Measurements from ENCODE around the gene SDHAF3. TPM values are rescaled to one million over a fixed set of nuclear protein-coding genes. Genes with fewer than 3 reads are reported as not detected.
"Not testable (repeated sequence)": the region's sequence is repeated elsewhere in the genome, so short reads cannot be mapped to it uniquely, and the experiment has no call there.

Gene SDHAF3
- total and polyA plus RNA-seq, 5 donors: 19.7 to 27.0 (median 20.3) TPM

DNA sequence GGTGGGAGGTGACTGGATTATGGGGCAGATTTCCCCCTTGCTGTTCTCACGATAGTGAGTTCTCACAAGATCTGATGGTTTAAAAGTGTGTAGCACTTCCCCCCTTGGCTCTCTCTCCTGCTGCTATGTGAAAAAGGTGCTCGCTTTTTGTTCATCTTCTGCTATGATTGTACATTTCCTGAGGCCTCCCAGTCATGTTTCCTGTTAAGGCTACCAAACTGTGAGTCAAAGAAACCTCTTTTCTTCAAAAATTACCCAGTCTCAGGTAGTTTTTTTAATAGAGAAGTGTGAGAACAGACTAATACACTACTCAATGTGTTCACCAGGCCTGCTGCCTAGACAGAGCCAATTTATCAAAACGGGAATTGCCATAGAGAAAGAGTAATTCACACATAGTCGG lies 49.7 kb downstream of the SDHAF3 start:
- Histone ChIP-seq H3K9me3 (ENCODE audit: control insufficient read depth, low read length) (no peaks in the 10 kb centered on the region), H3K27ac (ENCODE audit: low read length) (no peak overlapping the region), H3K4me3 (ENCODE audit: low read length) (no peak overlapping the region), H3K27me3 (ENCODE audit: control insufficient read depth, insufficient read depth) (no peaks in the 10 kb centered on the region), H3K4me1 (ENCODE audit: control insufficient read depth, insufficient read depth, low read length) (no peaks in the 10 kb centered on the region)
- ATAC-seq (no peak), DNase-seq (no peak)
- intact Hi-C loops (cut with DNase I): no loop called here
- WGBS: 93% methylated on average over 4 of the region's 4 CpGs

DNA sequence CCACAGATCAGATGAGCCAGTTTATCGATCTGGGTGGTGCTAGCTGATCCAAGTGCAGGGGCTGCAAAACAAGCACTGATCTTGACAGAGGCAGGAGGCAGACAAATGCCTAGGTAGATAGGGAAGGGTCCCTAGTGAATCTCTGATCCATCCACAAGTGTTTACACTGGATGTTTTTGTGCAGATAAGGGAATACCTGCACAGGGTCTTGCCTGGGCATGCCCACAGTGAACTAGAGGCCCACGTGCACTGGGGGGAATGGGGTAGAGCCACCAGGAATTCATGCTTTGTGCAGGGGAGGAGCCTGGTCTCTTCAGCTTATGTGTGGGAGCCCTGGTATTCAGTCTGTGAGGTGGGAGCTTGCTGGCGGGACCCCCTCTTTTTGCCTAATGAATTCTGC lies 50.3 kb downstream of the SDHAF3 start:
- no peaks in the 10 kb centered on the region for H3K4me1 ChIP-seq (ENCODE audit: control insufficient read depth, insufficient read depth, low read length)
- H3K9me3 ChIP-seq (ENCODE audit: control insufficient read depth, low read length): no peaks in the 10 kb centered on the region
- H3K27ac ChIP-seq (ENCODE audit: low read length): no peak overlapping the region
- no peak for DNase-seq
- no peak for ATAC-seq
- intact Hi-C loops (cut with DNase I): no loop called here
- H3K4me3 ChIP-seq (ENCODE audit: low read length): no peak overlapping the region
- H3K27me3 ChIP-seq (ENCODE audit: control insufficient read depth, insufficient read depth): no peaks in the 10 kb centered on the region
- 63% methylated on average over 3 of the region's 3 CpGs for WGBS

DNA sequence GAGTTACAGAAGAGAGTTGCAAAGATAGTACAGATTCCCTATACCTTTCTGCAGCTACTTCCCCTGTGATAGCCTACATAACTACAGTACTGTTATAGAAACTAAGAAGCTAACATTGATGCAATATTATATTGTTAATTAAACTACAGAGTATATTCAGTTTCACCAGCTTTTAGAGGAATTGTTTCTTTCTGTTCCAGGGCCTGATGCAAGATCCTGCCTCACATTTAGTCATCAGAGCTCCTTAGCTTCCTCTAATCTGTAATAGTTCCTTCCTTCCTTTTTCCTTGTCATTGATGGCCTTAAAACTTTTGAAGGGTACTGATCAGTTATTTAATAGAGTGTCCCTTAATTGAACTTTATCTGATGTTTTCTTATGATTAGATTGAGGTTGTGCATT lies 56.8 kb downstream of the SDHAF3 start:
- no peaks in the 10 kb centered on the region for H3K4me1 ChIP-seq (ENCODE audit: control insufficient read depth, insufficient read depth, low read length)
- no peak overlapping the region for H3K4me3 ChIP-seq (ENCODE audit: low read length)
- no peaks in the 10 kb centered on the region for H3K27me3 ChIP-seq (ENCODE audit: control insufficient read depth, insufficient read depth)
- intact Hi-C loops (cut with DNase I): no loop called here
- no peak for DNase-seq
- H3K27ac ChIP-seq (ENCODE audit: low read length): no peak overlapping the region
- ATAC-seq: no peak
- H3K9me3 ChIP-seq (ENCODE audit: control insufficient read depth, low read length): no peaks in the 10 kb centered on the region

DNA sequence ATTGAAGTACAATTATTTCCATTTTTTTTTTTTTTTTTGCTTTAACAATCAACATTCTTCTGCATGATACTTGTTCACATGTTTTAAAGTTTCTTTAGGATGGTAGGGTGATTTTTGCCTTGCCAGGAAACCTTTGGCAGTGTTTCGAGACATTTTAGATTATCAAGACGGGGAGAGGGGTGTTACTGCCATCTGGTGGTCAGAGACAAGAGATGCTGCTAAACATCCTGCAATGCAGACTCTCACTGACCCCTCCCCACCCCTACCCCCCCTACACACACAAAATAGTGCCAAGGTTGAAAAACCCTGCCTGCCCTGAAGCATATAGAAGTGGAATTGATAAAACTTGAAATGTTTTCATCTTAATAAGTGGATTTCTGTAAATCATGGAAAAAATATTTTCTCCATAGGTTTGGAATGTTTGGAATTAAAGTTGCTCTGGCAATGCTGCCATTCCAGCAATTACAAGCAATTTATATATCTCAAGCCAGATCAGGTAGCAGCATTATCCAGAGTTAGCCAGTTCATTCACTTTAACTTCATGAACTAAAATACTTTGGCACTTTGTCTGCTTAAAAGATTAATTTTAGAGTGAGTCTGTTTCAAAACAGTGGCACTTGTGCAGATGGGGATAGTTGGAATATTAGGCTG lies 62.1 kb downstream of the SDHAF3 start:
- Histone ChIP-seq H3K4me1 (ENCODE audit: control insufficient read depth, insufficient read depth, low read length) (no peaks in the 10 kb centered on the region), H3K4me3 (ENCODE audit: low read length) (no peak overlapping the region), H3K9me3 (ENCODE audit: control insufficient read depth, low read length) (no peaks in the 10 kb centered on the region), H3K27ac (ENCODE audit: low read length) (no peak overlapping the region), H3K27me3 (ENCODE audit: control insufficient read depth, insufficient read depth) (no peaks in the 10 kb centered on the region)
- intact Hi-C loops (cut with DNase I): loop anchor here in 2 of 4 donors (2.0 to 5.0 kb wide), 2 partner anchors 75 to 77 kb away; no protein-coding TSS in a partner anchor
- under 1% methylated on average over 2 of the region's 2 CpGs for WGBS
- peak; percentile 40 to 67 for ATAC-seq
- no peak for DNase-seq

DNA sequence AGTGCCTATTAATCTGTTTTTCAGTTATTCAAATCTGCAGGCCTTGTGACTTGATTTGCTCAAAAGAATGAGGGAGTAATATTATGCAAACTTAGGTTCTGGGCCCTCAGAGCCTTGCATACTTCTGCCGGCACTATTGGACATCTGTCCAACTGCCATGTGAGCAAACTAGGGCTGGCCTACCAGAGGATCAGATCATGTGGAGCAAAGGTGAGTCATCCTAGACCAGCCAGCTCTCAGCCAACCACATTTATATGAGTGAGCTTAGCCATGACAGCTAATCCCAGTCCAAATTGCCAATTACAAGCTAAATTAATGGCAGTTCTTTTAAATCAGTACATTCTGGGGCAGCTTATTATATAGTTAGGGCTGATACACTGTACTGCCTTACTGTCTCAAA lies 69.6 kb downstream of the SDHAF3 start:
- ATAC-seq (no peak), DNase-seq (no peak)
- WGBS: 84% methylated on average over 1 of the region's 1 CpG
- H3K27me3 ChIP-seq (ENCODE audit: control insufficient read depth, insufficient read depth): no peaks in the 10 kb centered on the region
- intact Hi-C loops (cut with DNase I): no loop called here
- no peaks in the 10 kb centered on the region for H3K4me1 ChIP-seq (ENCODE audit: control insufficient read depth, insufficient read depth, low read length)
- no peak overlapping the region for H3K27ac ChIP-seq (ENCODE audit: low read length)
- H3K9me3 ChIP-seq (ENCODE audit: control insufficient read depth, low read length): no peaks in the 10 kb centered on the region
- H3K4me3 ChIP-seq (ENCODE audit: low read length): no peak overlapping the region

DNA sequence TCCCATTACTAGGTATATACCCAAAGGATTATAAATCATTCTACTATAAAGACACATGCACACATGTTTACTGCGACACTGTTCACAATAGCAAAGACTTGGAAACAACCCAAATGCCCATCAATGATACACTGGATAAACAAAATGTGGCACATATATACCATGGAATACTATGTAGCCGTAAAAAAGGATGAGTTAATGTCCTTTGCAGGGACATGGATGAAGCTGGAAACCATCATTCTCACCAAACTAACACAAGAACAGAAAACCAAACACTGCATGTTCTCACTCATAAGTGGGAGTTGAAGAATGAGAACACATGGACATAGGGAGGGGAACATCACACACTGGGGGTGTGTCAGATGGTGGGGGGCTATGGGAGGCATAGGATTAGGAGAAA lies 78.7 kb downstream of the SDHAF3 start:
- H3K27ac ChIP-seq (ENCODE audit: low read length); H3K4me1 ChIP-seq (ENCODE audit: control insufficient read depth, insufficient read depth, low read length); H3K9me3 ChIP-seq (ENCODE audit: control insufficient read depth, low read length); ATAC-seq; intact Hi-C loops (cut with DNase I); H3K27me3 ChIP-seq (ENCODE audit: control insufficient read depth, insufficient read depth); DNase-seq; H3K4me3 ChIP-seq (ENCODE audit: low read length): not testable (repeated sequence)
- WGBS: 40% methylated on average over 2 of the region's 2 CpGs

DNA sequence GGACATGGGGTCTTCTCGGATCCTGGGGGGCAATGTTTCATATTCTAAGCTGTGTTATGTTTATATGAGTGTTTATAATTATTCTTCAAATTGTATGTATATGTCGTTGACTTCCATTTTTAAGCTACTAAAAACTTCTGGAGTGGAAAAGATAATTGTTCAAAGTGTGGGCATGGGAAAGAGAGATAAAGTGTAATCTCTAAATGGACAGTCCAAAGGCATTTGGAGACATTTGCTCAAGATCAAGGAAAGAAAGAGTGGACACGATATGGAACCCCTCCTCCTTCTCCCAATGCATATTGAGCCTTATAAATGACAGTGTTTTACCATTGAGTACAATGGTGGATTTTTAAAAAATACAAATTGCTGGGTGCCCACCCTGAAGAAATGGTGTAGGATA lies 81.1 kb downstream of the SDHAF3 start:
- Histone ChIP-seq H3K27ac (ENCODE audit: low read length) (no peak overlapping the region), H3K9me3 (ENCODE audit: control insufficient read depth, low read length) (no peaks in the 10 kb centered on the region), H3K27me3 (ENCODE audit: control insufficient read depth, insufficient read depth) (no peaks in the 10 kb centered on the region), H3K4me3 (ENCODE audit: low read length) (no peak overlapping the region), H3K4me1 (ENCODE audit: control insufficient read depth, insufficient read depth, low read length) (no peaks in the 10 kb centered on the region)
- ATAC-seq (no peak), DNase-seq (no peak)
- intact Hi-C loops (cut with DNase I): no loop called here
- 60% methylated on average over 3 of the region's 3 CpGs for WGBS

DNA sequence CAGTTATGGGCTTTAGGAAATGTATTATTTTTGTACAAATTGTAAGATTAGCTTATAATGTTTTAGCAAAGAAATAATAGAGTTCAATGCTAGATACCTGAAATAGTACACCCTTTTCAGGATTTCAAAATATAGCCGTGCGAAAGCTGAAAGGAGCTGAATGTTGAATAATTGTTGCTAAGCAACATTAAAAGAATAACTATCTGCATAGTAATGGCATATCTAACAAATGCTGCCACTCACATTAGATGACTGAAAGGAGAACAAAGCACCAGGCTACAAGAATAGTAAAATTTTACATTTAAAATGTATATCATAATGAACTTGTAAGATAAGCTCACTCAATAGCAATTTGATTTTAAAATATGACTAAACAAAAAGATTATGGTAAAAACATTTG lies 82.5 kb downstream of the SDHAF3 start:
- Histone ChIP-seq H3K27me3 (ENCODE audit: control insufficient read depth, insufficient read depth) (no peaks in the 10 kb centered on the region), H3K9me3 (ENCODE audit: control insufficient read depth, low read length) (no peaks in the 10 kb centered on the region), H3K4me1 (ENCODE audit: control insufficient read depth, insufficient read depth, low read length) (no peaks in the 10 kb centered on the region), H3K27ac (ENCODE audit: low read length) (no peak overlapping the region), H3K4me3 (ENCODE audit: low read length) (no peak overlapping the region)
- intact Hi-C loops (cut with DNase I): no loop called here
- ATAC-seq: no peak
- WGBS: 95% methylated on average over 2 of the region's 2 CpGs
- DNase-seq: no peak

DNA sequence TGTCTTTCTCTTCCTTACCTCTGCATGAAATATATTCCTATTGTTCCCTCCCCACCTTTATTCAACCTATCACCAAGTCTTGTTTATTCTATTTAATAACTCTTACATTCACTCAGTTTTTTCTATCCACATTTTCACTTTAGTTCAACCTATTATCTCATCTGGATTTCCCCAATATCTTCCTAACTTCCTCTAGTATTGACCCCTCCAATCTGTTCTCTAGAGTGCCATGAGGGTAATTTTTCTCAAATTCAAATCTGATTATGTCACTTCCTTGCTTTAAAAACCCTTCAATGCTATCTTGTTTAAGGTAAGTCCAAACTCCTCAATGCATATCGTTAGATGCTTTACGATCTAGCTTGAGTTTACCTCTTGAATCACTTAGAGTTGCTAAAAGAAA lies 86.5 kb downstream of the SDHAF3 start:
- H3K4me3 ChIP-seq (ENCODE audit: low read length): no peak overlapping the region
- no peaks in the 10 kb centered on the region for H3K27me3 ChIP-seq (ENCODE audit: control insufficient read depth, insufficient read depth)
- ATAC-seq (no peak), DNase-seq (no peak)
- 64% methylated on average over 2 of the region's 2 CpGs for WGBS
- H3K9me3 ChIP-seq (ENCODE audit: control insufficient read depth, low read length): no peaks in the 10 kb centered on the region
- intact Hi-C loops (cut with DNase I): no loop called here
- H3K4me1 ChIP-seq (ENCODE audit: control insufficient read depth, insufficient read depth, low read length): no peaks in the 10 kb centered on the region
- H3K27ac ChIP-seq (ENCODE audit: low read length): no peak overlapping the region

DNA sequence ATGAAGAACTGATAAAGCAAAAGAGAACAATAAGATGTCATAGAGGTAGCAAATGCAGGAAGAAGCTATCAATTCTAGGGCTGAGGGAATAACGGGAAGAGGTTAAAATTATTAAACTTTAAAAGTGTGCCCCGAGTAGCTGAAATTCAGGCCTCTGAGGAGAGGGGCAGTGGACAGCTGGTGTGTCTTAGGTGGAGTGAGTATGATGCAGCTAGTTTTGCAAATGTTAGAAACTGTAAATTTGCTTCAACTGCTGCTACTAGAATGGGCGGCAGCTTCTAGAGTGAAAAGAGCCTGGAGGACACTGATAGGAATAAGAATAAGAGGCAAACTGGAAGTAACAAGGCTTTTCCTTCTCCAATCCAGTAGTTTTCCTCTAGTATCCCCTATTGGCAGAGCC lies 87.3 kb downstream of the SDHAF3 start:
- WGBS: 71% methylated on average over 3 of the region's 3 CpGs
- intact Hi-C loops (cut with DNase I): no loop called here
- Histone ChIP-seq H3K27ac (ENCODE audit: low read length) (no peak overlapping the region), H3K27me3 (ENCODE audit: control insufficient read depth, insufficient read depth) (no peaks in the 10 kb centered on the region), H3K4me1 (ENCODE audit: control insufficient read depth, insufficient read depth, low read length) (no peaks in the 10 kb centered on the region), H3K4me3 (ENCODE audit: low read length) (no peak overlapping the region), H3K9me3 (ENCODE audit: control insufficient read depth, low read length) (no peaks in the 10 kb centered on the region)
- DNase-seq (no peak), ATAC-seq (no peak)

DNA sequence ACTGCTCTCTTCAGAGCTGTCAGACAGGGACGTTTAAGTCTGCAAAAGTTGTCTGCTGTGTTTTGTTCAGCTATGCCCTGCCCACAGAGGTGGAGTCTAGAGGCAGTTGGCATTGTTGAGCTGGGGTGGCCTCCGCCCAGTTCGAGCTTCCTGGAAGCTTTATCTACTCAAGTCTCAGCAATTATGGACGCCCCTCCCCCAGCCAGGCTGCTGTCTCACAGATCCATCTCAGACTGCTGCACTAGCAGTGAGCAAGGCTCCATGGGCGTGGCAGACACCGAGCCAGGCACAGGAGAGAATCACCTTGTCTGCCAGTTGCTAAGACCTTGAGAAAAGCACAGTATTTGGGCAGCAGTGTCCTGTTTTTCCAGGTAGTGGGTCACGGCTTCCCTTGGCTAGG lies 98.1 kb downstream of the SDHAF3 start:
- no peak overlapping the region for H3K27ac ChIP-seq (ENCODE audit: low read length)
- ATAC-seq: no peak
- DNase-seq: peak in 1 of 3 donors; percentile 50
- intact Hi-C loops (cut with DNase I): no loop called here
- WGBS: 45% methylated on average over 7 of the region's 7 CpGs
- no peaks in the 10 kb centered on the region for H3K4me1 ChIP-seq (ENCODE audit: control insufficient read depth, insufficient read depth, low read length)
- H3K27me3 ChIP-seq (ENCODE audit: control insufficient read depth, insufficient read depth): no peaks in the 10 kb centered on the region
- no peak overlapping the region for H3K4me3 ChIP-seq (ENCODE audit: low read length)
- no peaks in the 10 kb centered on the region for H3K9me3 ChIP-seq (ENCODE audit: control insufficient read depth, low read length)

DNA sequence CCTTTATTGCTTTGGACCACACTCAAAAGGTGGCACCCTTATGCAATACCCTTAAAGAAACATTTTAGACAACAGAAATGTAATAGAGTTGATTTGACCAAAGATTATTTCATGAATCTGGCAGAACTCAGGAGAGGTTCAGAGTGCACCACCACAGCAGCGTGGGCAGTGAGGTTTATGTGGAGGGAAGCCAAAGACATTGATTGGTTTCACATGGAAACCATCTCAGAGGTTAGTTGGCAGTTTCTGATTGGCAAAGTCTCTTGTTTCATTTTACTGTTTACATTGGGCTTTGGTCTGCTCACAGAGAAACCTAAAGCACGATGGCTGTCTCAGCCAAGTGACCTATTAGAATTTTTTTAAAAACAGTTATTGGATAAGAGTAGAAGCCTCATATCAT lies 101.3 kb downstream of the SDHAF3 start:
- no peaks in the 10 kb centered on the region for H3K4me1 ChIP-seq (ENCODE audit: control insufficient read depth, insufficient read depth, low read length)
- no peaks in the 10 kb centered on the region for H3K27me3 ChIP-seq (ENCODE audit: control insufficient read depth, insufficient read depth)
- no peak overlapping the region for H3K4me3 ChIP-seq (ENCODE audit: low read length)
- ATAC-seq (no peak), DNase-seq (no peak)
- intact Hi-C loops (cut with DNase I): no loop called here
- 32% methylated on average over 2 of the region's 2 CpGs for WGBS
- H3K27ac ChIP-seq (ENCODE audit: low read length): no peak overlapping the region
- H3K9me3 ChIP-seq (ENCODE audit: control insufficient read depth, low read length): no peaks in the 10 kb centered on the region
